Esophagus squamous epithelium (tissue), 4 donors: ENCODE results near the gene NCKAP5.

Experiments
- POLR2A ChIP-seq, 4 donors: fragments of 450-650 bp; IDR thresholded peaks; one replicate each; pipeline ENCODE4 v1.6.1; 2017; ENCODE audit warnings: antibody characterized with exemption in 4 of 4, mild to moderate bottlenecking in 4 of 4, moderate library complexity in 3 of 4
- TF ChIP-seq, protein P1 (sequence below), 6 experiments: fragments of 450-650 bp in 4 of 6; fragments of 200-600 bp in 2 of 6; sonication (generic) in 2 of 6; IDR thresholded peaks; one replicate each; pipeline ENCODE4 v1.5.1; 2016 to 2019; ENCODE audit warnings: antibody characterized with exemption in 6 of 6, mild to moderate bottlenecking in 4 of 6, moderate library complexity in 4 of 6

DNA sequence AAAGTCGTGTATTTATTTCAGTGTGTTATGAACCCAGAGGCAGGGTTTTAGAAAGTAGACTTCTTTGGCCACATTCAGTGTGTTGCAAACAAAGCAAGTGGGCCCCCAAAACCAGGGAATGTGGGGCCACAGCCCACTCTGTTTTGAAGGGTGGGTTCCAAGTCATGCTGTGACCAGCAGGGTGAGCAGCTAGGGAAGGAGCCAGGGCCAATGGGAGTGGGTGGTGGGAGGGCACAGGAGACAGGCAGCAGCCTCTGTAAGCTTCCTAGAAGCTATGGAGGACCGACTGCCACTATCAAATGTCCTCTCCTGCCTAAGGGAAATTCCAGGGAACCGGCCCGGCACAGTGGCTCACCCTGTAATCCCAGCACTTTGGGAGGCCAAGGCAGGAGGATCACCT is 847.9 kb downstream of the NCKAP5 start:
- TF ChIP-seq, protein P1, sequence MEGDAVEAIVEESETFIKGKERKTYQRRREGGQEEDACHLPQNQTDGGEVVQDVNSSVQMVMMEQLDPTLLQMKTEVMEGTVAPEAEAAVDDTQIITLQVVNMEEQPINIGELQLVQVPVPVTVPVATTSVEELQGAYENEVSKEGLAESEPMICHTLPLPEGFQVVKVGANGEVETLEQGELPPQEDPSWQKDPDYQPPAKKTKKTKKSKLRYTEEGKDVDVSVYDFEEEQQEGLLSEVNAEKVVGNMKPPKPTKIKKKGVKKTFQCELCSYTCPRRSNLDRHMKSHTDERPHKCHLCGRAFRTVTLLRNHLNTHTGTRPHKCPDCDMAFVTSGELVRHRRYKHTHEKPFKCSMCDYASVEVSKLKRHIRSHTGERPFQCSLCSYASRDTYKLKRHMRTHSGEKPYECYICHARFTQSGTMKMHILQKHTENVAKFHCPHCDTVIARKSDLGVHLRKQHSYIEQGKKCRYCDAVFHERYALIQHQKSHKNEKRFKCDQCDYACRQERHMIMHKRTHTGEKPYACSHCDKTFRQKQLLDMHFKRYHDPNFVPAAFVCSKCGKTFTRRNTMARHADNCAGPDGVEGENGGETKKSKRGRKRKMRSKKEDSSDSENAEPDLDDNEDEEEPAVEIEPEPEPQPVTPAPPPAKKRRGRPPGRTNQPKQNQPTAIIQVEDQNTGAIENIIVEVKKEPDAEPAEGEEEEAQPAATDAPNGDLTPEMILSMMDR (IDR thresholded peaks at IDR 0.05): no peak
- no peak for TF ChIP-seq POLR2A (IDR thresholded peaks at IDR 0.05)
